ENCODE data around the gene RELB.
A peak's percentile ranks its signal among the peaks of the same experiment; 100 is the strongest.

RELB gene

GRCh38 chr19:45023048-45023447 is 21.8 kb downstream of the RELB start:
- DNase-seq (ENCODE audit: low read depth), result no peak

DNA sequence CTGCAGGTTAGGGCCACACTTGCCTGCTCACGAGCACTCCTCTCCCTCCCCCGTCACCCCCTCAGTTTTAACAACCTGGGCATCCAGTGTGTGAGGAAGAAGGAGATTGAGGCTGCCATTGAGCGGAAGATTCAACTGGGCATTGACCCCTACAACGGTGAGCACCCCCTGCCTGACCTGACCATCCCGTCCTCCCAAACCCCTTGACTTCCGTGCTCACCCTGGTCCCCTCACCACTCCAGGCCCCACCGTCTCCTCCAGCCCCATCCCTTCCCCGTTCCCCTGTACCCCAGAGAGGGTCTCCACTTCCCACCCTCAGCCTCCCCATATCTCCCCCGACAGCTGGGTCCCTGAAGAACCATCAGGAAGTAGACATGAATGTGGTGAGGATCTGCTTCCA is 24.0 kb downstream of the RELB start:
- no peak for DNase-seq (ENCODE audit: low read depth)

DNA sequence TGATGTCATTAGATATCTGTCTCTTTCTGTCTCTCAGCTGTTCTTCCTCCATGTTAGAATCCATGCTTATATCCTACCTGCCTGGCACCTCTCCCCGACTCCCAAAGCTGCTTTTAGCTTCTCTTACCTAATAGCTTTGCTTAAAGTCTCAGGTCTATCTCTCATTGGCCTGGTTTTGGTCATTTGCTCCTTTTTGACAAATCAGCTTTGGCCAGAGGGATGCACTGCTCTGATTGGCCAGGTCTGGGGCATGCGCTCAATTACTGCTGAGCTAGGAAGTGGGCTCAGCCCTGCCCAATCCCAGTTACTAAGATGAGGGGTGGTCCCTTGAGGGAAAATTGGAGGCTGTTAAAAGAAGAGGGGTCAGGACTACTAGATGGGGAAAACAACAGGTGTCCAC is 26.1 kb downstream of the RELB start:
- DNase-seq (ENCODE audit: low read depth), result no peak

DNA sequence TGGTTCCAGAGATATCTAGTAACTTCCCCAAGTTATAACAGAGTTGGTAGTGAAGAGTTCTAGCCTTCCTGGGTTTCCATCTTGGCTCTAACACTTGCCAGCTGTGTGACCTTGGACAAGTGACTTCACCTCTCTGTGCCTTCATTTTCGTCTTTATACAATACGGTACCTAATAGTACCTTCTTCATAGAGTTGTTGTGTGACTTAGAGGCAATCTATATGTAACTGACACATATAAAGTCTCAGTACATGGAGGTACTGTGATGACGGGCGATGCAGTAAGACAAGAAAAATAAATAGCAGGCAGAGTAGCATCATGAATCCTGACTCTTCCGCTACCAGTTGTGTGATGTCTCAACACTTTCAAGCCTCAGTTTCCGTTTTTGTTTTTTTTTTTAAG is 29.6 kb downstream of the RELB start:
- DNase-seq (ENCODE audit: low read depth), result no peak

DNA sequence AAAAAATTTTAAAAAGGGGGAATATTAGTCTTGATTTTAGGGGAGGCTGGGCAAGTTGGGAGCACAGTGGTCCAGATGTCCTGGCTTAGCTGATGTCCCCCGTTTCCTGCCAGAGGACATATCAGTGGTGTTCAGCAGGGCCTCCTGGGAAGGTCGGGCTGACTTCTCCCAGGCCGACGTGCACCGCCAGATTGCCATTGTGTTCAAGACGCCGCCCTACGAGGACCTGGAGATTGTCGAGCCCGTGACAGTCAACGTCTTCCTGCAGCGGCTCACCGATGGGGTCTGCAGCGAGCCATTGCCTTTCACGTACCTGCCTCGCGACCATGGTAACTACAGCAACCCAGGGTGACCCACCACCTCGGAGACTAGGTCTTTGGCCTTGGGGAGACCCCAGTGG is 31.2 kb downstream of the RELB start:
- no peak for DNase-seq (ENCODE audit: low read depth)

- no peak for DNase-seq (ENCODE audit: low read depth)
These were observed 34.5 kb downstream of the RELB start for GRCh38 chr19:45035755-45036154.

- DNase-seq (ENCODE audit: low read depth), result no peak
These were observed 36.3 kb downstream of the RELB start for GRCh38 chr19:45037393-45038169.

DNA sequence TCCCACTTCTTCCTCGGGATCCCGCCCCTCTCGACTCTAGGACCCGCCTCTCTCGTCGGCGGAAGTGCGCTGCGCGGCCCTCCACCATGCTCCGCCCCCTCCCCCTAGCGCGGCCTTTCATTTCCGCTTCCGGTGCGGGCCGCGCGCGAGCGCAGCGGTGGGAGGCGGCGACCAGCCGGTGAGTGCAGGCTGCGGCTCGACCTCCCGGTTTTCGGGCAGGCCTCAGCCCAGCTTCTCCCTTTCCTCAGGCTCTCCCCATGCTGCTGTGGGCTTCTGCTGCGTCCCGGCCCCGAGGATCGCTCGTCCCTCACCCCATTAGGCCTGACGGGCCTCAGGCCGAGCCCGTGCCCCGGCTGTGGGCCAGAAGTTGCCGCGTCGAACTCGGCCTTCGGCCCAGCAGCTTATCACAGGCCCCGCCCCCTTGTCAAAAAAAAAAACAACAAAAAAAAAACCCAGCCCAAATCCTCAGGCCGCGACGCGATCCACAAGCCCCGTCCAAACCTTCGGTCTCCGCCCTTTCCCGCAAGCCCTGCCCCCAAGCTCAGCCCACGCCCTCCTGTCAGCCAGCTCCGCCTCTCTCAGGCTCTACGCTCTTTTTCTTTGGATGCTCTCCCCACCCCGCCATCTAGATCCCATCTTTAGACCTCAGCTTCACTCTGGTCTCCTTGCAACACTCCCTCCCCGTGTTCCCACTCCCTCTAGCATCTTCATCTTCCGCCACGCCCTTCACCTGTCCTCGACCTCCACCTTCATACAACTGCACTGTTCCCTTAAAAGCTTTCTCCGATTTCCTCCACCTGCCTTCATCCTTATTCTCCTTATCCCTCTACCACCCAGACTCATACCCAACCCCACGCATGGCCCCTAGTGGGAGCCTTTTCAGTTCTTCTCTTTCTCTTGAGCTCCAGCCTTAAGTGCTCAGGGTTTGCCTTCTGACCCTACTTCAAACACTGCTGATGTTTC is 37.9 kb downstream of the RELB start, which contains the start of gene CLASRP:
Gene CLASRP (plus strand): TSS at position 115 of the 963 bp plus-strand sequence. CDS start 1,168 bp downstream, outside the sequence.
- DNase-seq (ENCODE audit: low read depth), result peak; percentile 76

DNA sequence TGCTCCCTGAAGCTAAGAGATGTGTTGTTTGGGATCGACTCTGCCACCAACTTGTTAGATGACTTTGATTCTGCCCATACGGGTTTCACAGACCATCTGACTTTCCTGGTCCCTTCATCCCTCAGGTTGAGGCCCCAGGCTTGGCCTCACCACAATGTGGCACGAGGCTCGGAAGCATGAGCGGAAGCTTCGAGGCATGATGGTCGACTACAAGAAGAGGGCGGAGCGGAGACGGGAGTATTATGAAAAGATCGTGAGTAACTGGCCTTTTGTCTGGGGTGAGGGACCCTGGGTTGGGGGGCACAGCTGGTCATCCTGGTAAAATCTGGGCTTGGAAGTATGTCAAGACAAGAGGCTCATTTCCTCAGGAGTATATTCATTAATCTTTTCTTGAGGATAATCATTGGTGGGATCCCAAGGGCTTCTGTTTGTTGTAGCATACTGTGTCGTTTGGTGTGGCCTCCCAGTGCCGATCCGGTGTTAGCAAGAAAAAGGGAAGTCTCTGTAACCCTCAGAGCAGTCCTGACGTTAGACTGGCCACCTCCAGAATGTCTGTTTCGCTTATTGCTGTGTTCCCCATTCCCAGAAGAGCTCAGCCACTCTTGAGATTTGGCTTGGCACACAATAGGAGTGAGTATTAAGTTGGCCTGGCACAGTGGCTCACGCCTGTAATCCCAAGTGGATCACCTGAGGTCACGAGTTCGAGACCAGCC is 39.0 kb downstream of the RELB start:
- no peak for DNase-seq (ENCODE audit: low read depth)

DNA sequence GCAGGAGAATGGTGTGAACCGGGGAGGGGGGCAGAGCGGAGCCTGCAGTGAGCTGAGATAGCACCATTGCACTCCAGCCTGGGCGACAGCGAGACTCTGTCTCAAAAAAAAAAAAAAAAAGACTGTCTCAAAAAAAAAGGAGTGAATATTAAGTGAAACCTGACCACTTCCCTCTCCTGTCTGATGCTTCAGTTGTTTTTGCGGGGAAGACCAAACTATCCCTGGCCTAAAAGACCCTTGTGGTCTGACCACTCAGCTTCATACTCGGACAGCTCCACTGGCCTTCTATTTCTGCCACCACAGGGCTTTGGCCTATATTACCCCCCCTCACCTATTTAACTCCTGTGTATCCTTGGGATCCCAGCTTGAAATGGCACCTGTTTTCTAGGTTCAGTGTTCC is 39.9 kb downstream of the RELB start:
- no peak for DNase-seq (ENCODE audit: low read depth)

- DNase-seq (ENCODE audit: low read depth), result no peak
These were observed 44.5 kb downstream of the RELB start for GRCh38 chr19:45045671-45046353.

DNA sequence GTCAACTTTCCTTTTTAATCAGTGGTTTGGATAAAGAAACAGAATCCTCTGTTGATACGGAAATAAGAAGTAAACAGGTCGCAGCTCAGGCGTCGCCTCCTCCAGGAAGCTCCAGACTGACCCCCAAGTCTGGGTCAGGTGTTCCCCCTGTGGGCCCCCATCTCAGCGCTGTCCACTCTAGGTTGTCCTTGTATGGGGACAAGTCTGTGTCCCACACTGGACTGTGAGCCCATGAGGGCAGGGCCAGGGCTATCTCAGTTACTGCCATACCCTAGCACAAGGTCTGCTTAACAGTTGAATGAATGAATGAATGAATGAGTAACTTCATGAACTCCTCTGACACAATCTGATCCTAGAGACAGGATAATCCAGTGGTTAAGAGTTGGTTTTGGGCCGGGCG is 45.1 kb downstream of the RELB start:
- DNase-seq (ENCODE audit: low read depth), result no peak

- no peak for DNase-seq (ENCODE audit: low read depth)
These were observed 46.0 kb downstream of the RELB start for GRCh38 chr19:45047188-45047797.

GRCh38 chr19:45049073-45049736 is 47.9 kb downstream of the RELB start:
- DNase-seq (ENCODE audit: low read depth), result no peak

DNA sequence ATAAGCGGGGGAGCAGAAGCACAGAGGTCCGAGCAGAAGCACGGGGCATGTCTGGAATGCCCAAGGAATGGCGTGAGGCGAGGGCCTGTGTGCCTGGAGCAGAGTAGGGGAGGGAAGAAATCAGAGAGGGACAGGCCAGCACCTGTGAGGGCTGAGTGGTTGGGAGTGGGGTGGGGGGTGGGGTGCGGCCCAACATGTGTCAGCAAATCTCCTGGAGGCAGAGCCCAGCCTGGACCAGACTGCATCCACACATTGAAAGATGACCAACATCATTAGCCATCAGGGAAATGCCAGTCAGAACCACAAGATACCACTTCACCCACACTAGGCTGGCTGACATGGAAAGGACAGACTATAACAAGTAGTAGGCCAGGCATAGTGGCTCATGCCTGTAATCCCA is 48.8 kb downstream of the RELB start:
- no peak for DNase-seq (ENCODE audit: low read depth)

- DNase-seq (ENCODE audit: low read depth), result no peak
These were observed 50.8 kb downstream of the RELB start for GRCh38 chr19:45051929-45052579.

DNA sequence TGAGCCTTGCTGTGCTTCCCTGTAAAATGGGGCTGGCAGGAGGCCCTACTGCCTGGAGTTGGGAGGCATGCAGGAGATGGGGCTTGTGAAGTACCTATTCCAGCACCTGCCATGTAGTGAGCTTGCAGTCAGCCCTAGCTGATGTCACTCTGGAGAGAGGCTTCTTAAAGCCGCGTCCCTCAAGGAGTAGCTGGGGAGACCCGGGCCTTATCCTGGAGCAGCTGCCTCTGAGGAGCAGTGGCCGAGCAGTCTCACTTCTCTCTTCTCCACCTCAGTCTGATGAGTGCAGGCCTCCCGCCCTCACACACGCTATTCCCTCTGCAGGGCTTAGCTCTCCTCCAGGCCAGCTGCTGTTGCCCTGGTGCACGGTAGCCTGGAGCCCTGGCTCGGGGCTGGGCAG is 55.6 kb downstream of the RELB start:
- DNase-seq (ENCODE audit: low read depth), result no peak

DNA sequence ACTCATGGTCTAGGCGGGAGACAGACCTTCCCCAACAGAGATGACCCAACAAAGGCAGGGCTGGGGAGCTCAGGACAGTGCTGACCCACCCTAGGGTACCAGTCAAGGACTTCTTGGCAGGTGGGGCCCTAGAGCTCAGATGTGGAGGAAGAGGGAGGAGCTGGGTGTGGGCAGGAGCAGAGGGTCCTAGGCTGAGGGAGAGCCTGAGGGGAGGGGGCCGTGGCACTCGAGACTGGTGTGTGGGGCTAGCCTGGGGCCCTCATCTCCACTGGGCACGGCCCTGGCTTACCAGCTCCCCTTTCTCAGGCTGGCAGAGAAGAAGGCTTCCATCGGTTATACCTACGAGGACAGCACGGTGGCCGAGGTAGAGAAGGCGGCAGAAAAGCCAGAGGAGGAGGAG is 56.2 kb downstream of the RELB start:
- DNase-seq (ENCODE audit: low read depth), result no peak

DNA sequence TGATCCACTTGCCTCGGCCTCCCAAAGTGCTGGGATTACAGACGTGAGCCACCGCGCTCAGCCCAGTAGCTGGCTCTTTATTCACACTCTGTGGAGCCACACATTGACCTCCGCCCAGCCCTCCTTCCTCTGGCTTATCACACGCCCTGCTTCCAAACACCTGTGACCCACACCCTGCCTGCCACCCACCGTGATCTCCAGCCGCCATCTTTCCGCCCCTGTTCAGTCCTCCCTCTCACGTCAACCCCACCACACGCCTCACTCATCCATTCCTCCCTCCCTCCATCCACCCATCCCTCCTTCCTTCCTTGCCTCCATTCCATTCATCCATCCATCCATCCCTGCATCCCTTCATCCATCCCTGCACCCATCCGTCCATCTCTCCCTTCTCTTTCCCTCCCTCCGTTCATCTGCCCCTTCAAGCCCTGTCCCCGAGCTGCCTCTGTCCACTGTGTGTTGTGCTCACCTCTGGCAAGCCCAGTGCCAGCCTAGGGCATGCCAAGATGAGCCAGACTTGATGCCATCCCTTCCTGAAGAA is 57.4 kb downstream of the RELB start:
- no peak for DNase-seq (ENCODE audit: low read depth)
